Measurements from ENCODE around the gene ANG.
"Not testable (repeated sequence)": the region's sequence is repeated elsewhere in the genome, so short reads cannot be mapped to it uniquely, and the experiment has no call there.

Gene ANG
- long read RNA-seq = 0 reads

- H3K27me3 ChIP-seq (ENCODE audit: insufficient read depth, poor library complexity, severe bottlenecking) = no peaks in the 10 kb centered on the region
- no peak within 1 kb of the TSS for H3K4me3 ChIP-seq (replicated peaks; ENCODE audit: insufficient read depth, low read length)
- DNase-seq (ENCODE audit: low read depth in 1 of 2, low spot score in 1 of 2) = no peak
- H3K27ac ChIP-seq (replicated peaks) = no peak within 1 kb of the TSS
- TF ChIP-seq GABPA (IDR thresholded peaks at IDR 0.05; ENCODE audit: low read depth) (no peak), REST (IDR thresholded peaks at IDR 0.05; ENCODE audit: insufficient replicate concordance, low read depth) (no peak), CTCF (IDR thresholded peaks at IDR 0.05; ENCODE audit: insufficient read depth, low read length) (no peak), SPI1 (IDR thresholded peaks at IDR 0.05; ENCODE audit: borderline replicate concordance, low read depth) (no peak), POLR2AphosphoS5 (IDR thresholded peaks at IDR 0.05; ENCODE audit: low read depth) (no peak)
These were observed at the start of gene ANG for GRCh38 chr14:20688167-20688839. TSS of gene ANG (plus strand) at chr14:20688764. CDS start at chr14:20693565, 4,801 bp downstream.

- no peak for DNase-seq (ENCODE audit: low read depth in 1 of 2, low spot score in 1 of 2)
- no peak within 1 kb of the TSS for H3K27ac ChIP-seq (replicated peaks)
- TF ChIP-seq SPI1 (IDR thresholded peaks at IDR 0.05; ENCODE audit: borderline replicate concordance, low read depth) (no peak), GABPA (IDR thresholded peaks at IDR 0.05; ENCODE audit: low read depth) (no peak), CTCF (IDR thresholded peaks at IDR 0.05; ENCODE audit: insufficient read depth, low read length) (no peak), POLR2AphosphoS5 (IDR thresholded peaks at IDR 0.05; ENCODE audit: low read depth) (no peak), REST (IDR thresholded peaks at IDR 0.05; ENCODE audit: insufficient replicate concordance, low read depth) (no peak)
- H3K27me3 ChIP-seq (ENCODE audit: insufficient read depth, poor library complexity, severe bottlenecking) = peaks cover 8% of the 10 kb centered on the region
- no peak within 1 kb of the TSS for H3K4me3 ChIP-seq (replicated peaks; ENCODE audit: insufficient read depth, low read length)
These were observed 47.0 kb upstream of the ANG start, which contains the start of gene OR6S1 for GRCh38 chr14:20641591-20641990. TSS of gene OR6S1 (minus strand) at chr14:20641691. CDS start at chr14:20641691, 0 bp downstream.

GRCh38 chr14:20642182-20642581 is 46.4 kb upstream of the ANG start:
- Histone ChIP-seq H3K4me3 (replicated peaks; ENCODE audit: insufficient read depth, low read length) (no peak overlapping the region), H3K27me3 (ENCODE audit: insufficient read depth, poor library complexity, severe bottlenecking) (peaks cover 8% of the 10 kb centered on the region), H3K27ac (replicated peaks) (no peak overlapping the region)
- TF ChIP-seq GABPA (IDR thresholded peaks at IDR 0.05; ENCODE audit: low read depth) = no peak
- TF ChIP-seq CTCF (IDR thresholded peaks at IDR 0.05; ENCODE audit: insufficient read depth, low read length) = no peak
- TF ChIP-seq POLR2AphosphoS5 (IDR thresholded peaks at IDR 0.05; ENCODE audit: low read depth) = no peak
- TF ChIP-seq SPI1 (IDR thresholded peaks at IDR 0.05; ENCODE audit: borderline replicate concordance, low read depth) = no peak
- no peak for TF ChIP-seq REST (IDR thresholded peaks at IDR 0.05; ENCODE audit: insufficient replicate concordance, low read depth)
- DNase-seq (ENCODE audit: low read depth in 1 of 2, low spot score in 1 of 2) = no peak

GRCh38 chr14:20642755-20643154 is 45.8 kb upstream of the ANG start:
- not testable (repeated sequence) for H3K27me3 ChIP-seq (ENCODE audit: insufficient read depth, poor library complexity, severe bottlenecking); H3K27ac ChIP-seq (replicated peaks); DNase-seq (ENCODE audit: low read depth in 1 of 2, low spot score in 1 of 2); H3K4me3 ChIP-seq (replicated peaks; ENCODE audit: insufficient read depth, low read length)
